ENCODE results near the gene EPHA7. TPM values are rescaled to one million over a fixed set of nuclear protein-coding genes. Genes with fewer than 3 reads are reported as not detected.

Gene EPHA7
- total RNA-seq, 2 experiments from 2014 or later = not detected

DNA sequence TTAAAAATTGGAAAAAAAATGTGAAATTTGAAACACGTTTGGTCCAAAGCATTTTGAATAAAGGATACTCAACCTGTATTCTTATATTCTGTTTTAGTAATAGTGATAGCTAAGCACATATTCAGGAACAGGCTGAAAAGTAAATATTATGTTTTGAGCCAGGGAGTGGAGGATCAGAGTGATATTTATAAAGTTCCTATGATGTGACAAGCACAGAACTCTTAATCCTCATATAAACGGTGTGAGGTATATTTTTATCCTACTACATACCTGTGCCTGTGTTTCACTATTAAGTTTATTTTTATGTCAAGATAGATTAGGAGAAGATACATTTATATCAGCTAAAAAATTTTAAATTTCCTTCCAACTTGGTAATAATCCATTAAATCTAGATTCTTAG lies 225.5 kb downstream of the EPHA7 start:
- H3K27ac Mint-ChIP-seq = no peak overlapping the region
- no peaks in the 10 kb centered on the region for H3K36me3 Mint-ChIP-seq (ENCODE audit: low read depth)
- ChIA-PET POLR2A (no interaction called here), CTCF (no interaction called here)
- no peaks in the 10 kb centered on the region for H3K27me3 Mint-ChIP-seq
- no peak for ATAC-seq
- no peak for TF ChIP-seq CTCF (IDR thresholded peaks at IDR 0.05)
- H3K4me3 Mint-ChIP-seq = no peak overlapping the region
- H3K9me3 Mint-ChIP-seq = peaks cover 5% of the 10 kb centered on the region
- intact Hi-C loops (cut with micrococcal nuclease) = no loop called here
- no peak for DNase-seq
- H3K4me1 Mint-ChIP-seq (ENCODE audit: low read depth) = no peaks in the 10 kb centered on the region
